Brain pericyte (primary cell): ENCODE results near the gene SUFU.
"Not testable (repeated sequence)": the region's sequence is repeated elsewhere in the genome, so short reads cannot be mapped to it uniquely, and the experiment has no call there.

ENCODE experiments used
- DNase-seq: peaks from one replicate; pipeline ENCODE4 v3.0.0-alpha.2; 2012; ENCODE audit warnings: low read depth, low spot score

Gene SUFU

DNA sequence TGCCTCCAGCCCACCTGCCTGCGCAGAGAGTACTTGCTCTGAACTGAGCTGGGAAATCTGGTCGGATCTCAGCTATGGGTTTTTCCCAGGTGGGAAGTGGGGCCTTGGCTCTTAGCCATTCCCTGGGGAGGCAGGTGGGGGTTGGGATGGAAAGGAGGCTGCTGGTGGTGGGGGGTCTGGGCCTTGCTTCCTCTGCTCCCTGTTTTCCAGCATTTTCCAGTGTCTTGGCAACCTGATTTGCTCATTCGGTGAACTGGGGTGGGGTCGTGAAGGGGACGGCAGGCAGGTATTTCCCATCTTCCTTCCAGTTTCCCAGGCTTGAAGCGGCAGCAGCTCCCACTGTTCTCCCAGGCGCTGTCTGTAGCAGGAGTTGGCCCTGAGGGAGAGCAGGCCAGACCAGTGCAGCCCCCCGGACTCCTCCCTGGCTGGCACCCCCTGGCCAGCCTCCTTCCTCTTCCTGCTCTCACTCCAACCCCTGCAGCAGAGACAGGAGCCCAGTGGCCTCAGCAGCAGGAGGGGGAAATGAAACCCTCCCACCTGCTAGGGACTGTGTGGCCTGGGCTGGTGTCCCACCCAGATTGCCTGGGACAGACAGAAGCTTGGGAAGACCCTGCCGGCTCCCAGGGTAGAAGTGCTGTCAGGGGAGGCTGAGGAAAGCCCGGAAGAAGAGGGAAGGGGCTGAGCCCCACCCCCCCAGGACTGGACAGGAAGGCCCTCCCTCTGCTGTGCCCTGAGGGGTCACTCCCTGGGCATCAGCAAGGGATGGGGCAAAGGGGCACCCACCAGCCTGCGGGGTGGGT, 147.1 kb downstream of the SUFU start:
- DNase-seq = no peak

DNA sequence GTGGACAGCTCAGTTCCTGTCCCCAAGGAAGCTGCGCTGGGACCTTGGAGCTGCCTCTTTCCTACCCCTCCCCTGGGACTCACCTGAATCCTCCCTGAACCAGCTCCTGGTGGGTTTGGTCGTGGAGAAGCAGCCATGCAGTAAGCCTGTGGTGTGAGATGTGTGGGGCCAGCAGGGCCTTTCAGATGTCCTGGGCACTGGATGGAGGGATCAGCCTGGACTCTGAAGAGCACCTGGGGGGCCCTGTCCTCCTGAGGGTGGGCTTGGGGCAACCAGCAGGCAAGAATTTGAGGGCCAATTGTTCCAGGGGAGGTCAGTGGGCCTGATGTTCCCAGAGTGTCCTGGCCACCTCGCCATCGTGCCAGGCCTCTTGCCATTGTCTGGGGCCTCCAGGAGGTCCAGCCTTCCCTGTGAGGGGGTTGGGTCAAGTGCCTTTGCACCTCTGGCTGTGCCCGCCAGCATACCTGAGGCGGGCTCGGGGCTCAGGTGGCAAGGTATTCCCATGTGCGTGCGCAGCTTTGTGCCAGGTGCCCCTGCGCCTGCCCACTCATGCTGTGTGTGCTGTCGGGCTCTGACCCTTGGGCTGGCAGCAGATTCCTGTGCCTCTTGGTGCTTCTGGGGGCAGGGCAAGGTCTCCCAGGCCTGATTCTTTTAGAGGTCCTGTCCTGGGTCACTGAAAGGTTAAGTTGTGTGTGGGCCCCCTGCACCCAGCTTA, 147.8 kb downstream of the SUFU start:
- DNase-seq = no peak

DNA sequence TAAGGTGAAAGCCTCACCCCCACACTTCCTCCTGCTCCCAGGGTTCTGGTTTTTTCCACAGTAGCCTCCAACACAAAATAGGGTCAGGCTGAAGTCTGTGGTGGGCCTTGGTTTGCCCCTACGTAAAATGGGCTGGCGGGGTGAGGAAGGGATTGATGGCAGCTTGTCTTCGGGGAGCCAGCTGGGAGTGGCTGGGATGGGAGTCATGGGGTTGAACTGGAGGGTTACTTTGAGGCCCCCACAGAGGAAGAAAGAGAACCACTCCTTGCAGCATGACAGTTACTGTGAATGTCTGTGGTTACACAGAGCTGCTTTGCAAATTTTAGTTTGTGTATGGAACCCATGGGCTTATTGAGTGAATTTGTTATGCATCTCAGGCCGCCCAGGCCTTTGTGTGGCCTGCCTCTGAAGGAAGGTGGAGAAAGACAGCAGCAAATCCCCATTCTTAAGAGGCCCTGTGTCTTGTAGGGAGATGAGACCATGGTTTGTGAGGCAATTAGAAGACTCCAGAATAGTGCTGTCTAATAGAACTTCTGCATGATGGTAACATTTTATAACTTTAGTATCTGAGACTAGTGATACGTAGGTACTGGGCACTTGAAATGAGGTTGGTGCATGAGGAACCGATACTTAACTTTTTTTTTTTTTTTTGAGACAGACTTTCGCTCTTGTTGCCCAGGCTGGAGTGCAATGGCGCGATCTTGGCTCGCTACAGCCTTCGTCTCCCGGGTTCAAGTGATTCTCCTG, 148.6 kb downstream of the SUFU start:
- no peak for DNase-seq

DNA sequence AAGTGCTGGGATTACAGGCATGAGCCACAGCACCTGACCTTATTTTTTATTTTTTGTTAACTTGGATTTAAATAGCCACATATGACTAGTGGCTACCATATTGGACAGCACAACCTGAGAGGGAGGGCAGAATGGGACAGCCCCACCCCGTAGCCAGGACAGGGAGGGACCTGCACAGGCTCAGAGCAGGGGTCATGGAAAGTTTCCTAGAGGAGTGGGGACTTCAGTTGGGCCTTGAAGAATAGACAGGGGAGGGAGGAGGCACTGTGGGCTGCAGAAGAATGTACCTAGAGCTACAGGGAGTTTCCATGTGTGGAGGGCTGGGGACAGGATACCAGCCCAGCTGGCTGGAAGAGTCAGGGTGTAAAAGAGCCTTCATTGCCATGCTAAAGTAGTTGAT, 149.3 kb downstream of the SUFU start:
- DNase-seq = no peak

DNA sequence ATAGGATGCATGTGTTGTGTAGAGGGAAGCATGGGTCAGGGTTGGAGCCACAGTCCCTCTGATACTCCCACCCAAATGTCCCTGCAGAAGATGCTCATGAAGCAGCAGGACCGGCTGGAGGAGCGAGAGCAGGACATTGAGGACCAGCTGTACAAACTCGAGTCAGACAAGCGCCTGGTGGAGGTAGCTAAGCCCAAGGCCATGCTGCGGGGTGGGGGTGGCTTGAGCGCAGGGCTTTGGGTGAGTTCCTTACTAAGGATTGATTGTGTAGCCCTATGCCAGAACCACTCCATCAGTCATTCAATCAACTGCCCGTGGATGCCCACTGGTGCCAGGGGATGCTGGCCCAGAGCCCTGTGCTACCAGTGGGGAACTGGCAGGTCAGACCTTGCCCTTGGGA, 150.8 kb downstream of the SUFU start:
- no peak for DNase-seq

DNA sequence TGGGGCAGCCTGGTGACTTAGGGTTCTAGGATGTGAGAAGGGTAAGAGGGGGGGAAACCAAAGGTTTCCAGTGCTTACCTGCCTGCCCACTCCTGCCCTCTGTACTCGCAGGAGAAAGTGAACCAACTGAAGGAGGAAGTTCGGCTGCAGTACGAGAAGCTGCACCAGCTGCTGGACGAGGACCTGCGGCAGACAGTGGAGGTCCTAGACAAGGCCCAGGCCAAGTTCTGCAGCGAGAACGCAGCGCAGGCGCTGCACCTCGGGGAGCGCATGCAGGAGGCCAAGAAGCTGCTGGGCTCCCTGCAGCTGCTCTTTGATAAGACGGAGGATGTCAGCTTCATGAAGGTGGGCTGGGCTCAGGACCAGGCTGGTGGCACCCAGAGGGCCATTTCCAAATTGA, 151.2 kb downstream of the SUFU start:
- no peak for DNase-seq

DNA sequence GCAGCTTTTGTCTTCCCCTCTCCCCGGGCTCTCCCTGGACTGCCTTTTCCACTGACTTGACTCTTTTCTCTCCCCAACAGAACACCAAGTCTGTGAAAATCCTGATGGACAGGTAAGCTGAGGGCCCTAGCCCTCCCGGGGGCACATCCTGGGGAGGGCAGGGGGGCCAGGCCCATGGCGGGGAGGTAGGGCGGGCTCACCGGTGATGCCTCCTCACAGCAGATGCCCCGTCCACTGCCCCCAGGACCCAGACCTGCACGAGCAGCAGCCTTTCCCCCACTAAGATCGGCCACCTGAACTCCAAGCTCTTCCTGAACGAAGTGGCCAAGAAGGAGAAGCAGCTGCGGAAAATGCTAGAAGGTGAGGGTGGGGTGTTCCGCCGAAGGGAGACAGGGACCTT, 152.3 kb downstream of the SUFU start:
- DNase-seq = no peak

DNA sequence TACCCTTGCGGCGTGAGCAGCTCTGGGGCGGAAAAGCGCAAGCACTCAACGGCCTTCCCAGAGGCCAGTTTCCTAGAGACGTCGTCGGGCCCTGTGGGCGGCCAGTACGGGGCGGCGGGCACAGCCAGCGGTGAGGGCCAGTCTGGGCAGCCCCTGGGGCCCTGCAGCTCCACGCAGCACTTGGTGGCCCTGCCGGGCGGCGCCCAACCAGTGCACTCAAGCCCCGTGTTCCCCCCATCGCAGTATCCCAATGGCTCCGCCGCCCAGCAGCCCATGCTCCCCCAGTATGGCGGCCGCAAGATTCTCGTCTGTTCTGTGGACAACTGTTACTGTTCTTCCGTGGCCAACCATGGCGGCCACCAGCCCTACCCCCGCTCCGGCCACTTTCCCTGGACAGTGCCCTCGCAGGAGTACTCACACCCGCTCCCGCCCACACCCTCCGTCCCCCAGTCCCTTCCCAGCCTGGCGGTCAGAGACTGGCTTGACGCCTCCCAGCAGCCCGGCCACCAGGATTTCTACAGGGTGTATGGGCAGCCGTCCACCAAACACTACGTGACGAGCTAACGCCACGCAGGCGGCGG, 153.1 kb downstream of the SUFU start:
- no peak for DNase-seq

DNA sequence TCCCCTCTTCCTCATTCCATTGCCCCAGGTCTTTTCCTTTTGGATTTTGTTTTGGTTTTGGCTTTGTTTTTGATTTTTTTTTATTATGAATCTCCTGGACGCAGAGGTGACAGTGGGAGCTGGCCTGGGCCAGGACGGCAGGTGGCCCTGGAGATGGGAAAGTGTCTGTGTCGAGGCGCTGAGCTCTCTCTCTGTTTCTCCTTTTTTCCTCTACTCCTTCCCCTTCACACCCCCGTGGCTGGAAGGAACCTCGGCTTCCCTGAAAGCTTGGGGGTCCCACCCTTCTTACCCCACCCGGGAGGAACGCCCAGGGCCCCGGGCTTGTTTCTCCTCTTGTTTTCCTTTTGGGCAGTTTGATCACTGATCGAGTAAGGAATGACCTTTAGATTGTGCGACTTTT, 153.7 kb downstream of the SUFU start:
- no peak for DNase-seq

DNA sequence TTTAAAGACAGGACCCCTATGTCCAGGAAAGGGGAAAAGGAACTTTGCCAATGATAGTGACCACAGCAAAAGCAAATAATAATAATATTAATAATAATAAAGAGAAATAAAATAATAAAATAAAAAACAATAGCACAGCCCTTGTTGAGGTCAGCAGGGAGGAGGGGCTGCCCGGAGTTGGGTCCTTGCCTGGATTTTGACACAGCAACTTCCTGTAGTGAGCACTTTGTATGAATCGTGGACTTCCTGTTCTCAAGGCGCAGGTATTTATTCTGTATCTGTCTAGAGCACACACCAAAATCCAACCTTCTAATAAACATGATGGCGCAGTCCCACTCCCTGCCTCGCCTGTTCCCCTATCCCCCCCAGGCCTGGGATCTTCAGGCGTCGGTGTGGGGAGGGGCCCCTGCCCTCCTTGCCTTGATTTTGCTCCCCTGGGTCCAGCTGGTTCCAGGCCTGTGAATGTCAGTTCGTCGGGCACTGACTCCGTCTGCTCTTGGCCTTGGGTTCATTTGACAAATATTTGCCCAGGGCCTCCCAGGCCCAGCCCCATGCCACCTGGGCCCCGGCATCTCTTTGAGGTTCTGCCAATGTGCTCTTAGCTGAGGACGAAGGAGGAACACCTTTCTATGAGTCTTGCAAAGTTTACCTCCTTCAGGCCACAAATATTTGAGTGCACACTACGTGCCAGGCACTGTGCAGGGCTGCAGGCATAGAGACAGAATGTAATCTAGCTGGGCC, 154.4 kb downstream of the SUFU start:
- DNase-seq = no peak

DNA sequence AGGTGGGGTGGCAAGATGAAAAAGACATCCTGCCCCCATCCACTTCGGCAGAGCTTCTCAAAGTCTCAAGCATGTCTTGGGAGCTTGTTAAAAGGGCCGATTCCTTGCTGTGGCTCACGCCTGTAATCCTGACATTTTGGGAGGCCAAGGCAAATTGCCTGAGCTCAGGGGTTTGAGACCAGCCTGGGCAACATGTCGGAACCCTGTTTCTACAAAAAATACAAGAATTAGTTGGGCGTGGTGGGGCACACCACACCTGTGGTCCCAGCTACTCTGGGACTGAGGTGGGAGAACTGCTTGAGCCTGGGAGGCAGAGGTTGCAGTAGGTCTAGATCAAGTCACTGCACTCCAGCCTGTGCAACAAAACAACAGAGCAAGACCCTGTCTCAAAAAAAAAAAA, 155.0 kb downstream of the SUFU start:
- no peak for DNase-seq

DNA sequence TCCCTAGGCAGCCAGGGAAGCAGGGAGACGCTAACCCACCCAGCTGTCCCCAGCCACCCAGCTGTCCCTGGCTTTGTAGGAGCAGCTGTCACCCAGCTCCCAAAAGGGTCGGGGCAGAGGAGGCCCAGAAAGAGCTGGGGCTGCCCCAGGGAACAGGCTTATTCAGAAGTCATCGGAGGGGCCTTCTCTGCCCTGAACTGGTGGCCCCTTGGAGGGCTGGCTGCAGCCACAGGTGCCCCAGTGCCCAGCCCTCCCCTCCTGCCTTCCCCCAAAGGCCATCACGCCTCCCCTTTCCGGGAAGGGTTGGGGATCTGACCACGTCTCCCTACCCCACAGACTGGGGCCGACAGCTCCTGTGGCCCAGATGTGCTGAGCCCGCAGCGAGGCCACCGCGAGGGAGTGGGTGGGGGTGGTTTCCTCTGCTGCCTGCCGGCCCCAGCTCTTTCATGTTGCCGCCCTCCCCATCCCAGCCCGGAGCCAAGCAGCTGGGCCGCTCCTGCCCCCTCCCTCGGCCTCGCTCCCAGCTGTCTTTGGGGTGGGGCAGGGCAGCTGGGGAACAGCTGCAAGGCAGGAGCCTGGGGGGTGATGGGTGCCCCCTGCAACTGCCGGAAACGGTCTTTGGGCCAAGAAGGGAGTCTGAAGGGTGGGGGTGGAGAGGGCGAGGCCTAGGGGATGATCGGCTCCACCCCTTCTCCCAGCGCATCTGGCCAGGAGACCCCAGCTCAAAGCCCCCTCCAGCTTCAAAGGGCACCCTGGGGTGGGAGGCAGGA, 157.3 kb downstream of the SUFU start:
- no peak for DNase-seq

DNA sequence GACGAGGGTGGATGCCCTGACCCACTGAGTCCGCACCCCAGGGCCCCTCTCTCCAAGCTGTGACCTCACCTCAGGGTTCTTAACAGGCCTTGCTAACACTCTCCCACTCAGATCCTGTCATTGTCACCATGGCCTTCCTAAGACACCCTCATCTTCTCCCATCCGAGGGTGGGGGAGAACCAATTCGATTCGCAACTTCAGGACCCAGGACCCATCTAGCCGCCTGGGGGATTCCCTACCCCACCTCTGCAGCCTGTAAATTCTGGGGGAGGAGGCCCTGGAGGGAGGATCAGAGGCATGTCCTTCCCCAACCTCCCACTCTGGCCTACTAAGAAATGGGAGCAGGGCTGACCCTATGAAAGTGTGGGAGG, 157.9 kb downstream of the SUFU start:
- DNase-seq = no peak

DNA sequence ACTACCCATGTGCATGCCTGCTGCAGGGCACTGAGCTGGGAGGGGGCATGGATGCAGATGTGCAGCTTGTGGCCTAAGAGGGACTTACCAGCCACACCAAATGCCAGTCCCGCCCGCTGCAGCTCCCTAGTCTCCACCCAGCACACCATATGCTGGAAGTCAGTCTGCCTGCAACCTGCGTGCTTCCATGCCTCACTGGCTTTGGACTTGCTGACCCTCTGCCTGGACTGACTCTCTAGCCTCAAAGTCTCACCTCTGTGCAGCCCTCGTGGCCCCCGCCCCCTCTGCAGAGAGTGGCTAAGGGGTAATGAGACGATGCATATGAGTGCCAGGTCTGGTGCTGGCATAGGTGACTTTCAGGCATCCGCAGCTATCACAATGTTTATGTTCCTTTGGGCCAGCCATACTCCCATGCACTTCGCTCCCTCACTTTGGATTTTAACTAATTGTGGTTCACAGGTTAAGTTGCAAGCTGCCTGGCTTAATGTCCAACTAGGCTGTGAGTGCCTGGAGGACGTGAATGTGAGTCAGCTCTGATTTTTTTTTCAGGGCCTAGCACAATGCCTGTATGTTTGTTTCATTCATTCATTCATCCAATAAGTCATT, 162.2 kb downstream of the SUFU start:
- no peak for DNase-seq

DNA sequence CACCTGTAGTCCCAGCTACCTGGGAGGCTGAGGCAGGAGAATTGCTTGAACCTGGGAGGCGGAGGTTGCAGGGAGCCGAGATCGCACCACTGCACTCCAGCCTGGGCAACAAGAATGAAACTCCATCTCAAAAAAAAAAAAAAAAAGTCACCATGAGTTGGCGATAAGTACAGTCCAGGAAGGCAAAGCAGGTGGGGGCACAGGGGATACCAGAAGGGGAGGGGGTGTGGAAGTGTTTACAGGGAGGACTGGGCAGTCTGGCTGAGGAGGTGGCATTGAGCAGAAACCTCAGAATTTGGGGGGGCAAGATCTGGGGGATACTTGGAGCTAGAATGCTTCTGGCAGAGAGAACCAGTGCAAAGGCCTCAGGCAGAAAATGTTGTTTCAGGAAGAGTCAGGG, 163.6 kb downstream of the SUFU start:
- DNase-seq = not testable (repeated sequence)

DNA sequence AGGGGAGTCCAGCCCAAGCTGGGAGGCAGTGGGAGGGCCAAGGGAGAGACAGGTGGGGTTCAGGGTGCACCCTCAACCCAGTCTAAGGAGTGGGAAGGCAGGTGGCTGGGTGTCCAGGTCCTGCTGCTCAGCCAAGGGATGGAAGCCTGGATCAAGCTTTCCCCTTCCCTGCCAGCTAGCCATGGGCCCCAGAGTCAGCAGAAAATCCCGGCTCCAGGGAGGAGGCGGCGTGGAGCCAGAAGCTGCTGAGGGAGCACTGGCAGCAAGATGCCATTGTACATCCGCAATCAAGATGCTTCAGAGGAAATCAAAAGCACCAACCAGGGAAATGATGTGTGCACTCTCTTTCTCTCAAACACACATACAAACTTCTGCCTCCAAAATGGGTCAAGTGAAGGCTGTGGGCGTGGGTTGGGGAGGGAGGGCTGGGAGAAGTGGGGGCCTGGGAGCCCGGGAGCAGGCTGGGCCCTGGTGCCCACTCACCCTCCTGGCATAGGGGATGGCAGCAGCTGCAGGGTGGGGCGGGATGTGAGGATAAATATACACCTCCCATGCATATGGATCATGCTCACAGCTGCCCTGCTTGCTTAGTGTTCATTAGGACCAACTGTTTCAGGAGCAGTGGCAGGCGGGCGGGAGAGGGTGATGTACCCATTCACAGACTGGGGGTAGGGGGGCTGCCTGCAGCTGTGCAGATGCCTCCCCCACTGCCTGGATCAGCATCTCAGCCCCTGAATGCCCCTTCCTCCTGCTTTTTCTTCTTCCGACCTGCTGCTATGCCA, 164.7 kb downstream of the SUFU start:
- no peak for DNase-seq

DNA sequence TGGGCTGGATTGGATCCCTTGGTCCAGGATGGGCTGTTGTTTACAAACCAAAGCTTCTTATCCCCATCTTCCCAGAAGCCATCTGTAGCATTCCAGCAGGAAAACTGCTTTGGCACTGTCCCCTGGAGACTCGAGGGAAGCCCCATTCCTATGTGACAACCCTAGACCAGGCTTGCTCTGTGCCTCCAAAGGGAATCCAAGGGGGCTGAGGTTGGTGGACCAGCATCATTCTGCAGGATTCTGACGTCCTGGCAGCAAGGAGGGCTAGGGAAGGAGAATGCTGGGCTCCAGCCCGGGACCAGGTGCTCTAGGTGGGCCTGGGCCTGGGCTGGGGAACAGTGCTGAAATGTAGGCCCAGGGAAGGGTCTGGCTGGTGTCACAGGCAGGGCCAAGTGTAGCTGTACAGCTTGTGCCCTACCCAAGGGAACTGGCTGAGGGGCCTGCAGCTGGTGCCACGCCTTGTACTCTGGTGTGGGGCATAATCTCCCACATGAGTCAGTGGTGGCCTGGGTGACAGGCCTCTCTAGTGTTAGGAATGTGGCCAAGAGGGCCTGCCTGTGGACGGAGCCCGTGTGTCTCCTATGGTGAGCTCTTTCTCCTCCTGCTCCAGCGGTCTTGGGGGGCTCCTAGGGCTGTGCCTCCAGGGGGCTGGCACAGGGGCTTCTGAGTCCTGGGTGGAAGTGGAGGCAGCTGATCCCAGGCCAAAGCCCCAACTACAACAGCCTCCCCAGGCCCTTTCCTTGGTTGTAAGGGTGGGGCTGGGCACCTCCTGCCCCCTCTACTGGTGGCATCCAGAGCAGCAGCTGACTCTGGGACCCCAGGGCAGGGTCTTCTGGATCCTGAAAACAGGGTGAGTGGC, 165.7 kb downstream of the SUFU start:
- no peak for DNase-seq

DNA sequence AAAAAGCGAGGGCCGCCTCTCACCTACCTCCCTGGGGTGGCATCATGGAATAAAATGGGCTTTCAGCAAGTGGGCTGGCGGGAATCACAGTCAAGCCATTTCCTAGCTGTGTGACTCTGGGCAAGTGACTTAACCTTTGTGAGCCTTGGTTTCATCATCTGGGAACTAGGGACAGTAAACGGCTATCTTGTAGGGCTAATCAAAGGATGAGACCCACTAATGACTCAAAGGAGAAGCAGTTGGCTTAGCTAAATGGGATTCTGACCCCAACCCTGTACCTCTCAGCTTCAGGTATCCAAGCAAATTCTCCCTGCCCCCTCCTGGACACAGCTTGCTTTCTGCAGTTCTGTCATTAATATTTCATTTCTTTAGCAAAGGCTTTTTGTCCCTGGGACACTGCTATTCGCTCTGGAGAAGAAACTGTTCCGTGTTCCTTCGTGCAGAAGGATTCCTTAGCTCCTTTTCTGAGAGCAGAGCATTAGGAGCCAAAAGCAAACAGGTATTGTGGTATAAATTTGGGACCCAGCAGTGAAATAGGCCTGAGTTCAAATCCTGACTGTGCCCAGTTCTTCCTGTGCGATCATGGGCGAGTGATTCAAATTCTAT, 166.4 kb downstream of the SUFU start:
- no peak for DNase-seq
